SK-N-SH treated with all-trans-retinoic acid at 6 μM for 48 hours (cell line): ENCODE measurements around the gene ALK.

Source experiments
- ARNTL ChIP-seq: fragments of 450-650 bp; formaldehyde crosslinking; IDR thresholded peaks from 2 replicates; pipeline ENCODE4 v1.5.0; 2020; ENCODE audit warnings: low read depth, mild to moderate bottlenecking, moderate library complexity, borderline replicate concordance
- ESRRG ChIP-seq: fragments of 250-450 bp; sonication (Bioruptor Pico); IDR thresholded peaks from 2 replicates; pipeline ENCODE4 v1.6.1; 2021; ENCODE audit warnings: mild to moderate bottlenecking
- POU6F1 ChIP-seq: fragments of 250-450 bp; sonication (Bioruptor Pico); IDR thresholded peaks from 2 replicates; pipeline ENCODE4 v1.8.0; 2021; ENCODE audit warnings: low read depth, mild to moderate bottlenecking, moderate library complexity, borderline replicate concordance
- ZC3H10 ChIP-seq: fragments of 250-450 bp; sonication (Bioruptor Pico); IDR thresholded peaks from 2 replicates; pipeline ENCODE4 v1.5.1; 2021; ENCODE audit warnings: mild to moderate bottlenecking, moderate library complexity
- ZFP3 ChIP-seq: fragments of 250-450 bp; sonication (Bioruptor Pico); IDR thresholded peaks from 2 replicates; pipeline ENCODE4 v1.5.0; 2020; ENCODE audit warnings: mild to moderate bottlenecking, moderate library complexity
- ZFP30 ChIP-seq: fragments of 450-650 bp; formaldehyde crosslinking; IDR thresholded peaks from 2 replicates; pipeline ENCODE4 v1.5.0; 2022; ENCODE audit warnings: mild to moderate bottlenecking, moderate library complexity
- ZNF565 ChIP-seq: fragments of 450-650 bp; formaldehyde crosslinking; conservative IDR thresholded peaks from 2 replicates; pipeline ENCODE4 v1.5.0; 2020; ENCODE audit warnings: low read depth, mild to moderate bottlenecking, moderate library complexity
- ZNF8 ChIP-seq: fragments of 450-650 bp; formaldehyde crosslinking; IDR thresholded peaks from 2 replicates; pipeline ENCODE4 v1.5.0; 2020; ENCODE audit warnings: mild to moderate bottlenecking, moderate library complexity
- TF ChIP-seq, protein P1 (sequence below): fragments of 250-450 bp; sonication (Bioruptor Pico); IDR thresholded peaks from 2 replicates; pipeline ENCODE4 v1.8.0; 2020; ENCODE audit warnings: mild to moderate bottlenecking, moderate library complexity, borderline replicate concordance
- TF ChIP-seq, protein P2 (sequence below): fragments of 250-450 bp; sonication (Bioruptor Pico); IDR thresholded peaks from 2 replicates; pipeline ENCODE4 v1.5.1; 2020; ENCODE audit warnings: low read depth, mild to moderate bottlenecking, moderate library complexity

- TF ChIP-seq, protein P1, sequence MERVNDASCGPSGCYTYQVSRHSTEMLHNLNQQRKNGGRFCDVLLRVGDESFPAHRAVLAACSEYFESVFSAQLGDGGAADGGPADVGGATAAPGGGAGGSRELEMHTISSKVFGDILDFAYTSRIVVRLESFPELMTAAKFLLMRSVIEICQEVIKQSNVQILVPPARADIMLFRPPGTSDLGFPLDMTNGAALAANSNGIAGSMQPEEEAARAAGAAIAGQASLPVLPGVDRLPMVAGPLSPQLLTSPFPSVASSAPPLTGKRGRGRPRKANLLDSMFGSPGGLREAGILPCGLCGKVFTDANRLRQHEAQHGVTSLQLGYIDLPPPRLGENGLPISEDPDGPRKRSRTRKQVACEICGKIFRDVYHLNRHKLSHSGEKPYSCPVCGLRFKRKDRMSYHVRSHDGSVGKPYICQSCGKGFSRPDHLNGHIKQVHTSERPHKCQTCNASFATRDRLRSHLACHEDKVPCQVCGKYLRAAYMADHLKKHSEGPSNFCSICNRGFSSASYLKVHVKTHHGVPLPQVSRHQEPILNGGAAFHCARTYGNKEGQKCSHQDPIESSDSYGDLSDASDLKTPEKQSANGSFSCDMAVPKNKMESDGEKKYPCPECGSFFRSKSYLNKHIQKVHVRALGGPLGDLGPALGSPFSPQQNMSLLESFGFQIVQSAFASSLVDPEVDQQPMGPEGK (CRISPR knock-in tag) = no peak
- no peak for TF ChIP-seq ESRRG (CRISPR knock-in tag)
- no peak for TF ChIP-seq POU6F1 (CRISPR knock-in tag)
- TF ChIP-seq ARNTL (CRISPR knock-in tag) = no peak
- TF ChIP-seq ZNF8 (CRISPR knock-in tag) = no peak
- no peak for TF ChIP-seq ZFP3 (CRISPR knock-in tag)
- TF ChIP-seq ZNF565 = no peak
- TF ChIP-seq, protein P2, sequence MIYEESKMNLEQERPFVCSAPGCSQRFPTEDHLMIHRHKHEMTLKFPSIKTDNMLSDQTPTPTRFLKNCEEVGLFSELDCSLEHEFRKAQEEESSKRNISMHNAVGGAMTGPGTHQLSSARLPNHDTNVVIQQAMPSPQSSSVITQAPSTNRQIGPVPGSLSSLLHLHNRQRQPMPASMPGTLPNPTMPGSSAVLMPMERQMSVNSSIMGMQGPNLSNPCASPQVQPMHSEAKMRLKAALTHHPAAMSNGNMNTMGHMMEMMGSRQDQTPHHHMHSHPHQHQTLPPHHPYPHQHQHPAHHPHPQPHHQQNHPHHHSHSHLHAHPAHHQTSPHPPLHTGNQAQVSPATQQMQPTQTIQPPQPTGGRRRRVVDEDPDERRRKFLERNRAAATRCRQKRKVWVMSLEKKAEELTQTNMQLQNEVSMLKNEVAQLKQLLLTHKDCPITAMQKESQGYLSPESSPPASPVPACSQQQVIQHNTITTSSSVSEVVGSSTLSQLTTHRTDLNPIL (CRISPR knock-in tag) = no peak
- TF ChIP-seq ZFP30 (CRISPR knock-in tag) = no peak
- TF ChIP-seq ZC3H10 (CRISPR knock-in tag) = no peak
Observed at GRCh38 chr2:29921560-29921915, at the start of gene ALK.
